Measurements from ENCODE around the gene FBXO5. TPM values are rescaled to one million over a fixed set of nuclear protein-coding genes. Genes with fewer than 3 reads are reported as not detected.
"Not testable (repeated sequence)": the region's sequence is repeated elsewhere in the genome, so short reads cannot be mapped to it uniquely, and the experiment has no call there.

FBXO5 gene
- 40.7 and 42.6 TPM in 2 replicates for total RNA-seq

- intact Hi-C loops (cut with micrococcal nuclease), result loop anchor here (2.0 to 5.0 kb wide), 9 partner anchors 682 to 1749 kb away; partner anchors contain the start of genes RMND1, SCAF8 and ZBTB2
These were observed at the start of gene FBXO5 for GRCh38 chr6:152982904-152983636. TSS of gene FBXO5 (minus strand) at chr6:152983041. CDS start at chr6:152982959, 82 bp downstream.

GRCh38 chr6:153032255-153032882 is 49.5 kb upstream of the FBXO5 start:
- intact Hi-C loops (cut with micrococcal nuclease), result loop anchor here (1.0 to 2.0 kb wide), 2 partner anchors 280 to 480 kb away; no protein-coding TSS in a partner anchor

DNA sequence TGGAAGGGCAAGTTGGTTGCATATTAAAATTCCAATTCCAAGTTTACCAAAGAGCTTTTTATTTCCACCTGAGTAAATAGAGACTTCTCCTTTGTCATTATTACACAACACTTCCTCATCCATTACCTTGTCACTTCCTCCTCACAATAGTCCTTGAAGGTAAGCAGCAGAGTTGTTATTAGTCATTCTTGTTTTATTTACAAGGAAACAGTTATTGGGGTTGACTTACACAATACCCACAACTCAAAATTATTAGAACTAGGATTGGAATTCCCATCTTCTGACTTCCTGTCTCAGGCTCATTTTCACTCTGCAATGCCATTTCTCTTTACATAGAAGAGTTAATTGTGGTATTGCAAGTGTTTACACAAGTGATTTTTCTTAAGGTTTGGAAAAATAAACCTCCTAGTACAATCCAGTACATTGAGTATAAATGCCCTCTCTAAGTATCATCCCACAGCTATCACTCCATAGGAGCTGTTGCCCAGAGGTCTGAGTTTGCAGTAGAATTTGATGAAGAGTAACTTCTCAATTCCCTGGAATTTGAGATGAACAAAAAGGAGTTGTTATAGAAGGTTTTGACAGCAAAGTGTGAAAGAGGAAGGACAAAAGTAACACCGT is 48.6 kb upstream of the FBXO5 start:
- intact Hi-C loops (cut with micrococcal nuclease), result no loop called here

- intact Hi-C loops (cut with micrococcal nuclease), result no loop called here
These were observed 46.1 kb upstream of the FBXO5 start for GRCh38 chr6:153028963-153029362.

DNA sequence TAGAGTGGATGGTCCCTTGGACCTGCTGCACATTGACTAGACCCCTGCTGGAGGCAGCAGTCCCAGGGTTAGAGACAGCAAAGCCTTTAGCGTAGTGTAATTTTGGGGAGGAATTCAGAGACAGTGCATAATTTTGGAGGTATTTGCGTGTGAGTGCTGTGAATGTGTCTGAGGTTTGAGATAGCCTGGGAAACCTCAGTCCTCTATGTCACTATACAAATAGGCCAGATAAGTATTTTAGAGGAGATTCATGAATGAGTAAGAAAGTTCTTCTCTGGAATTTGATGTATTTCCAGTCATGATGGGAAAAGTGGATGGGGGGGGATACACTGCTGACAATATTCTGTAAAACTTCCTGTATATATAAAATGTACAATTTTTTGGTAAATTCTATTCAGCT is 45.4 kb upstream of the FBXO5 start:
- intact Hi-C loops (cut with micrococcal nuclease), result no loop called here

DNA sequence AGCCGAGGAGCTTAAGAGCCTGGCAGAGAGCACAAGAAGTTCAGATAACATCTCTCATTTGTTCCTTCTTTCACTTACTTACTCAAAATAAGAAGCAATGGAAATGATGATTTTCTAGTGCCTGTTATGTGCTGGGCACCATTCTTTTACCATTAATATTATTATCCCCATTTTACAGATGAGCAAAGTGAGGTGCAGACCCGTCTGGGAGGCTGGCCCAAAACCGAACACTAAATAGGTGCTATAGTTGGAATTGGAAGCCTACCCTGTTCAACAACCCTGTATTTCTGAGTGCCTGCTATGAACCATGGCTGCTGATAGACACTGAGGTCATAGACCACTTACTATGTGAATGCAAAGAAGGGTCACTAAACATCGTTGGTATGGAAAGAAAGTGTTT is 44.6 kb upstream of the FBXO5 start:
- intact Hi-C loops (cut with micrococcal nuclease), result no loop called here

DNA sequence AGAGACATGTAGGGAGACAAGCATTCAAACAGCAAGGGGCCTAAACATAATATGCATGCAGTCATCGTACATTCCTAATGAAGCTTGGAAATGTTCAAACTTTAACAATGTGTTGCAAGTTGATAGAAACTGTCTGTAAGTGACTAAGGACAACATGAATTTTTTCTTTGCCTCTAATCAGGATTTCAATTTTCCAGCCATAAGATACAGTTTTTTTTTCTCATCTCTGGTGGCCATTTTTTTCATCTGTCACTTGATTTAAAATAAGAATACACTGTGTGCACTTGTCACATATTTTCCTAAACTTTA is 41.8 kb upstream of the FBXO5 start:
- intact Hi-C loops (cut with micrococcal nuclease), result loop anchor here (1.0 to 5.0 kb wide), 7 partner anchors 21 to 472 kb away; no protein-coding TSS in a partner anchor

GRCh38 chr6:153023977-153024708 is 41.3 kb upstream of the FBXO5 start:
- intact Hi-C loops (cut with micrococcal nuclease), result loop anchor here (1.0 to 5.0 kb wide), 7 partner anchors 21 to 472 kb away; no protein-coding TSS in a partner anchor

DNA sequence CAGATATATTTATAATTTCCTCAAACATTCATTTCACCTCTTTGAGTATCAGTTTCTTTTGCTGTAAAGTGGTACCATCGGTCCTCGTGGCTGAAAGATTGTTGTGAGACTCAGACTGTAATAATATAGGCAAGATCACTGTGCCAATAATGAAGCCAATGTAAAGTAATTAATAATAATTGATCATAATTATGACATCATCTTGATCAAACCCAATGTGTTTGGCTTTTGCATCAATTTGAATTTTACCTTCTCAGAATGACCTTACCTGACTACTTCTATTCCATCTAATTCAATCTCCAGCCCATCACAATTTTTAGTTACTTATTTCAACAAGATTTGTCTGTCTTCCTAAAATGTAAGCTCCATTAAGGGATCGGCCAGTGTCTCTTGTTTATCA is 35.5 kb upstream of the FBXO5 start:
- intact Hi-C loops (cut with micrococcal nuclease), result no loop called here

- intact Hi-C loops (cut with micrococcal nuclease), result no loop called here
These were observed 34.0 kb upstream of the FBXO5 start for GRCh38 chr6:153016846-153017245.

DNA sequence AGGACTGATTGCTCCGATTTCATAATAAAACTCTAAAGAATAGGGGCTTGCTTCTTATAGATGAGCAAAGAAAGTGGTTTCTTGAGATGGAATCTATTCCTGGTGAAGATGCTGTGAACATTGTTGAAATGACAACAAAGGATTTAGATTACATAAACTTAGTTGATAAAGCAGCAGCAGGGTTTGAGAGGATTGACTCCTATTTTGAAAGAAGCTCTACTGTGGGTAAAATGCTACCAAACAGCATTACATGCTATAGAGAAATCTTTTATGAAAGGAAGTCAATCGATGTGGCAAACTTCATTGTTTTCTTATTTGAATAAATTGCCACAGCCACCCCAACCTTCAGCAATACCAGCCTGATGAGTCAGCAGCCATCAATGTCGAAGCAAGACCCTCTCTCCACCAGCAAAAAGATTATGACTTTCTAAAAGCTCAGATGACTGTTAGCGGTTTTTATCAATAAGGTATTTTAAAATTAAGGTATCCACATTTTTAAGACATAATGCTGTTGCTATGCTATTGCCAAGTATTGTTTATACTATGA is 32.3 kb upstream of the FBXO5 start:
- intact Hi-C loops (cut with micrococcal nuclease), result no loop called here

- intact Hi-C loops (cut with micrococcal nuclease), result no loop called here
These were observed 30.6 kb upstream of the FBXO5 start for GRCh38 chr6:153013438-153013837.

DNA sequence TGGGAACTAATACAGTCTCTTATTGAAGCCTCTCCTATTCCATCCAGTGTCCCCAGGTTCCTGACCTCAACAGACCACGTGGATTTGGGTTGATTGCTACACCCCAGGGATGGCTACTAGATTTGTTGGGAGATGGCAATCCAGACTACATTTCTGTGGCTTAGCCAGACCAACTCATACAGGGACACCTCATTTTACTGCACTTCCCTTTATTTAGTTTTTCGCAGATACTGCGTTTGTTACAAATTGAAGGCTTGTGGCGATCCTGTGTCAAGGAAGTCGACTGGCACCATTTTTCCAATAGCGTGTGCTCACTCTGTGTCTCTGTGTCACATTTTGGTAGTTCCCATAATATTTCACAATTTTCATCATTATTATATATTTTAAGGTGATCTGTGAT is 30.0 kb upstream of the FBXO5 start:
- intact Hi-C loops (cut with micrococcal nuclease), result no loop called here

- intact Hi-C loops (cut with micrococcal nuclease), result loop anchor here (1.0 to 10.0 kb wide), 5 partner anchors 21 to 1991 kb away; partner anchors contain the start of gene SCAF8
These were observed 20.5 kb upstream of the FBXO5 start for GRCh38 chr6:153003366-153003690.

DNA sequence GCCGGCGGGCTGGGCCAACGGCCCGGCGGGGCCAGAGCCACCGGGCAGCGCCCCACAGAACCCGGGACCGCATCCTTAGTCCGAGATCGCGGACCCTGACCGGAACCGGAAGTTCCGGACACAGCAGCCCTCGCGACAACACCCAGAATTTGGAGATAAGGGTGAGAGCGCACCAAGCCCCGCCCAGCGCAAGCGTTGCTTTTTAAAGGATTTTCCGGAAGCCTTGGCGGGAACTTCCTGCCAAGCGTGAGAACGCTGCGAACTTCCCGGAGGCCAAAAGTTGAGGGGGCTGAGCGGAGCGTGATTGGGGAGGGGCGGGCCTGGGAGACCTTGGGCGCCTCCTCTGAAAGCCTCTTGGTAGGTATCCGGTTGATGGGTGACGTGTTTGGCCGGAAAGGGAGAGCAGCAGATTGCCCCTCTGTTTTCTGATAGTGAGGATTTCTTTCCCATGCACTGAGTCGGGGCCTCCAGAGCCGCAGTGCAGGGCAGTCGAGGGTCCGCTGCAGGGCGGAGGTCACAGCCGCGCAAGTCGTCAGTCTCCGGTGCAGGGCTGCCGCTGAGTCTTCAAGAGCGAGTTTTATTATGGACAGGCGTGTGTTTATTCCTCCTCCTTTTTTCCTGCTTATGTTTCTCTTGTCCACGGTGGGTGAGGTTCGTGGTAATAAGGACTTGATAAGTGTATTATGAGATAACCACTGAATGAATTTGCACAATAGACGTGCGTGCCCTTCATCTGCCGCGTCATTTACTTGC is 19.9 kb upstream of the FBXO5 start, which contains the start of gene MTRF1L:
Gene MTRF1L (minus strand): TSS at position 97 of the 753 bp plus-strand sequence. CDS start 24 bp downstream, at position 73.
- intact Hi-C loops (cut with micrococcal nuclease), result loop anchor here (1.0 to 10.0 kb wide), 8 partner anchors 21 to 1990 kb away; partner anchors contain the start of genes RMND1 and SCAF8

DNA sequence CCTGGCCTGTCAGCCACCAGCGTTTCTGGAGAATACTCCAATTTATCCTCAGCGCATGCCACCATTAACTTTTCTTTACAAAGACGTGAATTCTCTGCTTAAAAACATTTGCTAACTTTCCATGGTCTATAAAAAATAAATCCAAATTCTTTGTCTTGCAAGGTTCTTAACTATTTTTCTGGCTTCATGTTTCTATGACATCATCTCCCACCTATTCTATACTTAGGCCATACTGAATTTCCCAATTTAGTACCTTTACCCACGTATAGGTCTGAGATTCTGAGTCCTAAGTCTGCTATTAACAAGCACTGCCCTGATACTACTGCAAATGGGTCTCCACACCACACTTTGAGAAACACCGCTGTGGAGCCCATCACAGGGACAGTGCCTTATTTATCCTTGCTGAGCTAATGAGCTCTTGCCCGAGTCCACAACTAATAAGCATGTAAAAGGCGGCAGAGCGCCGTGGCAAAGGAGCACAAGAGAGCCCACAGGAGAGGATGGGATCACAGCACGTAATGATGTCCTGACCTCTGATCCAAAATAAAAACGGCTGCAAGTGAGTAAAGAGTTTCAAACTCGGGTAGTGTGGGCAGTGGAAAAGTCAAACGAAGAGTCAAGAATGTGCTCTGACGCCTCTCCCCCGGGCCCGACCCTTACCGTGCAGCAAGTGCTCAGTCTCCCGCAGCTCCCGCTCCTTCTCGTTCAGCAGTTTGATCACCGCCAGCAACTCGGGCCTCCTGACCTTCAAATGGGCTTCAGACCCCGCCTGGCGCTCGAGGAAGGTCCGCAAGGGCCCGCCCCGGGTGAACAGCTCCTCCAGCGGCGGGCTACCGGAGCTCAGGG is 19.1 kb upstream of the FBXO5 start:
- intact Hi-C loops (cut with micrococcal nuclease), result loop anchor here (1.0 to 10.0 kb wide), 6 partner anchors 700 to 1990 kb away; partner anchors contain the start of genes RMND1 and SCAF8

GRCh38 chr6:153000790-153001189 is 17.9 kb upstream of the FBXO5 start:
- intact Hi-C loops (cut with micrococcal nuclease), result loop anchor here (5.0 to 10.0 kb wide), 3 partner anchors 1246 to 1988 kb away; partner anchors contain the start of gene SCAF8

- intact Hi-C loops (cut with micrococcal nuclease), result loop anchor here (5.0 to 10.0 kb wide), 3 partner anchors 1245 to 1988 kb away; partner anchors contain the start of gene SCAF8
These were observed 17.4 kb upstream of the FBXO5 start for GRCh38 chr6:153000243-153000642.

- intact Hi-C loops (cut with micrococcal nuclease), result not testable (repeated sequence)
These were observed 16.7 kb upstream of the FBXO5 start for GRCh38 chr6:152999538-152999937.

Measured in T-helper 1 cell treated with Interleukin-12 subunit alpha and Interleukin-12 subunit beta and Interleukin-4 antibody, amounts not matched to agents 30 ng/mL and 1 ng/mL, for 36 hours (primary cell).